ENCODE measurements around the gene RDM1.
"Not testable (repeated sequence)": the region's sequence is repeated elsewhere in the genome, so short reads cannot be mapped to it uniquely, and the experiment has no call there.

Gene RDM1

GRCh38 chr17:35900708-35901480, 29.7 kb downstream of the RDM1 start:
- no peak for DNase-seq (ENCODE audit: low read depth in 4 of 4, low spot score in 1 of 4)

DNA sequence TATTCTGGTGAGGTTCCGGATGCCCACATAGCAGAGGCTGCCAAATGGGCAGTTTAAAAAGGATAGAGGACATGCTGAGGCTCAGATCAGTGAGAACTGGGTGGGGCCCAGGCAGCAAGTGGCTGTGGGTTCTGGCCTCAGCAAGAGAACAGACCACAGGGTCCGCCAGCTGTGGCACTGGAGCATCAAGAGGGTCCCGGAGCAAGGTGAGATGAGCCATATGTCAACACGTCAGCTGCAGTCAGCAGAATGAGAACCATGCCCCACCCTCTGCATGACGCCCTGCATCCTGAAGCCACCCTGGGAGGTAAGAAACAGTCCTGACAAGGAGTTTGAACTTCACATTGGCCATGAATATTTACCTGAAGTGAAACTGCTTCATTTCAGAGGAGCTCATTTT, 30.3 kb downstream of the RDM1 start:
- DNase-seq (ENCODE audit: low read depth in 4 of 4, low spot score in 1 of 4), result no peak

GRCh38 chr17:35898283-35899070, 32.1 kb downstream of the RDM1 start:
- no peak for DNase-seq (ENCODE audit: low read depth in 4 of 4, low spot score in 1 of 4)

- not testable (repeated sequence) for DNase-seq (ENCODE audit: low read depth in 4 of 4, low spot score in 1 of 4)
Measured at GRCh38 chr17:35897772-35898171, 32.8 kb downstream of the RDM1 start.

DNA sequence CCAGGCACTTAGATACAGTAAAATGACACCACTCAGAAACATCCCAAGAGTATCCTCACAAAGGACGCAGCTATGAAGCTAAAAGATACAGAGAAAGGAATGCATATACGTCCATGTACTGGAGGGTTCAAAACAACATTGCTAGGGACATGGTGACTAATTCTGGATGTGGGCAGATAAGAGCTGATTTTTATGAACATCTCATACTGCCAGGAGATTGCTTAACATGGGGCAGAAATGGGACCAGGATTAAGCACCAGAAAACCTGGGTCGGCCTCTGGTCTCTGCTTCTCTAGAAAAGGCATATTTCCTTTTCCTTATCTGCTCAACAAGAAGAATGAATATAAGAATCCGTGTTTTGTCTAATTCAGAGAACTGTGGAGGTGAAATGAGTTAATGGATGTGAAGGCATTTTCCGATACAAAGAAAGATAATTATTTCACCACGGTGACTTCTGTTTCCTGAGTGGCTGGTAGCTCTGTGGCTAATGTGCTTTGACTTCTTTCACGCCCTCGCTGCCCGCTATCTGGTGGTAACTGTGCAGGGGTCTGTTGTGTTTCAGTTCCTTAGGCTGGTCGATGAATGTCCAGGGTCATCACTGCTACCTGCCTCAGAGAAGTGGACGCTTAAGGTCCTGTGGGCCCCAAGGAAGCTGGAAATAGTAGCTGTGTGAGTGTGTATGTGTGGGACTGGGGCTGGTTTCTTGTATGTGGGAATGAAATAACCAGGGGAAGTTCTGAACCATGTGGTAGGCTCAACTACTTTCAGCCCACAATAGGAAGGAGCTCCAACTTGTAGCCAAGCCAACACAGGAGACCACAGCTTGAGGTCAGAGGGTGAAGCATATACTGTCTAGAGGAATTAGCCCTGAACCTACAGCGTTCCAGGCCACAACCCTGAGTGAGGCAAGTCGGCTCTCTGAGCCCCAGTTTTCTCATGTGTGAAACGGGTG, 34.7 kb downstream of the RDM1 start:
- DNase-seq (ENCODE audit: low read depth in 4 of 4, low spot score in 1 of 4), result no peak

DNA sequence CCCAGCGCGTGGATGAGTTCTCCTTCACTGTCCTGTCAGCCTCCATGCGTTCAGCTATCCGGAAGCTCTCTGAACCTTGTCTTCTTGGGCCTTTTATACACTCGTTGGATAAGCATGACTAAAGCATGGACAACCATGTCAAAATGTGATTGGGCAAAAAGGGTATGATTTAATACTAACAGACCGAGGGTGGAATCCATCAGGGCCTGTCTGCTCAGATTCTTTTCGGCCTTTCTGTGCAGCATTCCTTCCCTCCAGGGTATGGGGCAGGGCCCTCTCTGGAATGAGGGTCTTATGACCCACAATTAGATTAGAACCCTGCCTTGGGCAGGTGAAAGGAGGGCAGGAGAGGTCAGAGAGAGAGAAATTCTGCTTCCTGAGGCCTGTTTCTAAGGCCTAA, 36.4 kb downstream of the RDM1 start:
- no peak for DNase-seq (ENCODE audit: low read depth in 4 of 4, low spot score in 1 of 4)

GRCh38 chr17:35893751-35894150, 36.8 kb downstream of the RDM1 start:
- no peak for DNase-seq (ENCODE audit: low read depth in 4 of 4, low spot score in 1 of 4)

DNA sequence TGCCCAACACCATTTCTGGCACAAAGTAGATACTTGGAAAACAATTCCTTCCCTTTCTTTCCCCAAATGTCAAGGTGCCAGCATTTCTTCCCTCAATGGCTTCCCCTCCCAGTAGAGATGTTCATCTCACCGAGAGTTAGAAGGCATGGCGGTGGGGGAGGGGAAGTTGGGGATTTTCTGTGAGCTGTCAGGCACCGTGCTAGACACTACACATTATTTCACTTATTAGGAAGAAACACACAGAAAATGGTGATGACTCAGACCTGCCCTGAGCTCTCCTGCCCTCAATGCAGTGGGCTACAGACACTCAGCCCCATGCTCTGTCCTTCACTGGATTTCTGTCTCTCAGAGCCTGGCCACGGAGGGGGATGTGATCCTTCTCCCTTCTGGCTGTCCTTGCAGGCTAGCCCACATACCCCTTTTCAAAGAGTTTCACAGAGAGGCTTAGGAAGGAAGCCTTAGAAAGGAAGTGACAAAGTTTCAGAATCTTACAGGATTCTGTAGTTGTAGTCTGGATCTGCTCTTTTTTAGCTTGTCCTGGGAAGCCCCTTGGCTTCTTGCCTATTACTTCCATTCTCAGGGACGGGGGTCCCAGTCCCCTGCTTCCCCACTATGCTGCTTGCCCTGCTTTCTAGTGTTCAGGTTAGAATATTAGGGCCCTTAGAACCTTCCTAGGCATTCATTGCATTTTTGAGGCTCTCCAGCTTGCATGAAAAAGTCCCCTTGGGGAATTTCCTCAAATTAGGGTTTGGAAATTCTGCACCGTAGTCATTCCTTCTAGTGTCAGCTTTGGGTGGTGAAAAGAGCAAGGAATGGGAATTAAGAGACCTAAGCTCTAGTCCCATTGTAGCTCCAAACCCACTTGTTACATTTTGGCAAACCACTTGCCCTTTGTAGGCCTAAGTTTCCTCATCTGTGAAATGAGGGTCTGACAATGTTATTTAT, 38.2 kb downstream of the RDM1 start:
- DNase-seq (ENCODE audit: low read depth in 4 of 4, low spot score in 1 of 4), result peak; percentile 15 to 52 (median 35)

DNA sequence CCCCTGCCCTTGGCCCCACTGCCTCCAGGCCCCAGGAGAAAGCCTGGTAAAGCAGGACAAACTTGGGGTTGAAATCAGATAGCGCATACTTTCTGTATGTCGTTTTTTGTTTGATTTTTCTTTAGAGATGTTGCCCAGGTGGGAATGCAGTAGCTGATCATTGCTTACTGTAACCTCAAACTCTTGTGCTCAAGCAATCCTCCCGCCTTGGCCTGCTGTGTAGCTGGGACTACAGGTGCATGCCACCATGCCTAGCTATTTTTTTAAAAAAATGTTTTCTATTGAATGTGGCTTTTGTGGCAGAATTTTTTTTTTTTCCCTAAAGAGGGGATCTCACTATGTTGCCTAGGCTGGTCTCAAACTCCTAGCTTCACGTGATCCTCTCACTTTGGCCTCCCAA, 39.3 kb downstream of the RDM1 start:
- DNase-seq (ENCODE audit: low read depth in 4 of 4, low spot score in 1 of 4), result no peak

DNA sequence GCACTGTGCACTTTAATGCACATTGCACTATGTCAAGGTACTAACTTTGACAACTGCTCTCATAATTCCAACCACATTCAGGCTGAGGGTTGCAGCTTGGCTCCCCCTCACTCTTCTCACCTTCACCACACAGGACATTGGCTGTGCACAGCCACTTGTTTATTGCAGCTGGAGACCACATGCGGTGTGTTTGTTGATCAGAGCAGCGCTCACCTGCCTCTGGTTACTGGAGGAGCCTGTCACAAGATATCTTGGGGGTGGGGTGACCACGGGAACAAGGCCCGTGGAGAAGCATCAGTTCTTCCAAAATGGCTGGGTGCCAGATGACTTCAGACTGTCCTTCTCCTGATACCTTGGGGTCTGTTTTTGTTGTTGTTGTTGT, 39.8 kb downstream of the RDM1 start:
- no peak for DNase-seq (ENCODE audit: low read depth in 4 of 4, low spot score in 1 of 4)

GRCh38 chr17:35889818-35890773, 40.5 kb downstream of the RDM1 start:
- no peak for DNase-seq (ENCODE audit: low read depth in 4 of 4, low spot score in 1 of 4)

- DNase-seq (ENCODE audit: low read depth in 4 of 4, low spot score in 1 of 4), result no peak
Measured at GRCh38 chr17:35889241-35889640, 41.3 kb downstream of the RDM1 start.

GRCh38 chr17:35879773-35880654, 50.6 kb downstream of the RDM1 start, which contains the start of gene CCL5:
CCL5 (minus strand) TSS chr17:35880360.
- peak in 1 of 4 experiments; percentile 6 for DNase-seq (ENCODE audit: low read depth in 4 of 4, low spot score in 1 of 4)

DNA sequence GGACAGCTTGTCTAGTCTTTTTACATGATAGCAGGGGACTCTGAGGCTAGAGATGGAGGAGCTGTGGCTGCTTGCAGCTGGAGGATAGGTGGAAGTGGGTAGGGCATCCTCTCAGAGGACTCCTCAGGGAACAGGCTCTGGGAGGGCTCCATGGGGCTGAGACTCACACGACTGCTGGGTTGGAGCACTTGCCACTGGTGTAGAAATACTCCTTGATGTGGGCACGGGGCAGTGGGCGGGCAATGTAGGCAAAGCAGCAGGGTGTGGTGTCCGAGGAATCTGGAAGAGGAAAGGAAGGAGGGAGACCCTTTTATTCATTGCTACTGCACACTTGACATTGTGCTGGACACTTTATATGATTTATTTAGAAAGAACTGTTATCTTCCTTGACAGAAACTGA, 52.2 kb downstream of the RDM1 start:
- DNase-seq (ENCODE audit: low read depth in 4 of 4, low spot score in 1 of 4), result no peak

- DNase-seq (ENCODE audit: low read depth in 4 of 4, low spot score in 1 of 4), result no peak
Measured at GRCh38 chr17:35877345-35878029, 53.1 kb downstream of the RDM1 start.

DNA sequence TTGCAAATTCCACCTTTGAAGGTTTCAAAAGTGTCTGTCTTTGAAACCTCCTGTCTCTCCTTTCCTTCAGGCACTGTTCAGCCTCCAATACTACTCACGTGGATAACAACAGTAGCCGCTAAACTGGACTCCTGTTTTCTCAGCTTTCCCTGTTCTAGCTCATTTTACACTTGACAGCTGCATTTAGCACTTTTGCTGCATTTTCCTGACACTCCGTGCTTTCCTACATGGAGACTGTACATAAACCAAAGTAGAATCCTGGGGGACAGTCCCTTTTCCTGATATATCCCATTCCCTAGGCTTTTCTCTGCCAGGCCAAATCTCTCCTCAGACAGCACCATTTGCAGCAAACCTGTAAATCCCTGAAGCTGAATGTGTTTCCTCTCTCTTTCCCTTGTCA, 54.0 kb downstream of the RDM1 start:
- DNase-seq (ENCODE audit: low read depth in 4 of 4, low spot score in 1 of 4), result no peak

DNA sequence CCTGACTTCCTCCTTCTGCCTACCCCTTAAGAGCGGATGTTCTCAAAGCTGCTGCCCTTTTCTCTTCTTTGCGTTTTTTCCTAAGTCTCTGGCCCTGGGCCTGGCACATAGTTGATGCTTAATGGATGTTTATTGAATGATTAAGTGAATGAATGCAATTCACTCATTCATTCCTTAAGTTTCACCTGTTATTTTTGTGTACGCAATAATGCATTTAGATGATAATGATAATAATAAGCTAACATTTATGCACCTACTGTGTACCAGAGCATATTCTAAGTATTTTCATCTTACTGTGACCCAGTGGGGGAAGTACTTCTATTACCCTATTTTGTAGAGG, 54.8 kb downstream of the RDM1 start:
- no peak for DNase-seq (ENCODE audit: low read depth in 4 of 4, low spot score in 1 of 4)

Data from stimulated activated CD4-positive, alpha-beta T cell treated with anti-CD3 and anti-CD28 coated beads, Interleukin-1b, Interleukin-23, amount 100 ng/mL, for 24 hours (primary cell).